Sigmoid colon (tissue), 4 donors: ENCODE measurements around the gene EVL.

Source experiments
- POLR2A ChIP-seq, 2 donors: fragments of 450-650 bp; IDR thresholded peaks; one replicate each; pipeline ENCODE4 v1.6.1; 2016; ENCODE audit warnings: antibody characterized with exemption in 2 of 2, mild to moderate bottlenecking in 2 of 2, moderate library complexity in 2 of 2
- POLR2AphosphoS5 ChIP-seq, 4 donors: sonication (generic); formaldehyde crosslinking; IDR thresholded peaks; one replicate each; pipeline ENCODE4 v1.6.1; 2017; ENCODE audit warnings: antibody characterized with exemption in 4 of 4
- TF ChIP-seq, protein P1 (sequence below), 4 experiments: fragments of 450-650 bp in 3 of 4; fragments of 200-600 bp in 1 of 4; IDR thresholded peaks; one replicate each; pipeline ENCODE4 v1.5.1; 2016 to 2019; ENCODE audit warnings: antibody characterized with exemption in 4 of 4, mild to moderate bottlenecking in 3 of 4, moderate library complexity in 2 of 4

DNA sequence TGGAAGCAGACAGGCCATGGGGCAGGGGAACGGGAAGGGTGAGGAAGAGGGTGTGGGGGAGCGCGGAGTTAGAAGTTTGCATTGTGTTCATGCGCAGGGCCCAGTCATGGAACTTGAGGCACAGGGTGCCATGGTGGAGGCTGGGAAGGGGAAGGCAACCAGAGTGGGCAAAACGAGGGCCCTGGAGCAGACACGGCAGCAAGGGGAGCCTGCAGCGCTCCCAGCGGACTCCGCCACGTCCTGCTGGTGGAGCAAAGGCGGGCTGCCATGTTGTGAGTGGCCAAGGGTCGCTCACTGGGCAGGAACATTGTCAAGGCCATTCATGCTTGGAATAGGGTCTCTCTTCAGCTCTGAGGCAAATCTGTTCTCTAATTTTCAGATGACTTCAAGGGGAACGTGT lies 73.7 kb downstream of the EVL start:
- TF ChIP-seq, protein P1, sequence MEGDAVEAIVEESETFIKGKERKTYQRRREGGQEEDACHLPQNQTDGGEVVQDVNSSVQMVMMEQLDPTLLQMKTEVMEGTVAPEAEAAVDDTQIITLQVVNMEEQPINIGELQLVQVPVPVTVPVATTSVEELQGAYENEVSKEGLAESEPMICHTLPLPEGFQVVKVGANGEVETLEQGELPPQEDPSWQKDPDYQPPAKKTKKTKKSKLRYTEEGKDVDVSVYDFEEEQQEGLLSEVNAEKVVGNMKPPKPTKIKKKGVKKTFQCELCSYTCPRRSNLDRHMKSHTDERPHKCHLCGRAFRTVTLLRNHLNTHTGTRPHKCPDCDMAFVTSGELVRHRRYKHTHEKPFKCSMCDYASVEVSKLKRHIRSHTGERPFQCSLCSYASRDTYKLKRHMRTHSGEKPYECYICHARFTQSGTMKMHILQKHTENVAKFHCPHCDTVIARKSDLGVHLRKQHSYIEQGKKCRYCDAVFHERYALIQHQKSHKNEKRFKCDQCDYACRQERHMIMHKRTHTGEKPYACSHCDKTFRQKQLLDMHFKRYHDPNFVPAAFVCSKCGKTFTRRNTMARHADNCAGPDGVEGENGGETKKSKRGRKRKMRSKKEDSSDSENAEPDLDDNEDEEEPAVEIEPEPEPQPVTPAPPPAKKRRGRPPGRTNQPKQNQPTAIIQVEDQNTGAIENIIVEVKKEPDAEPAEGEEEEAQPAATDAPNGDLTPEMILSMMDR (IDR thresholded peaks at IDR 0.05) = no peak
- no peak for TF ChIP-seq POLR2A (IDR thresholded peaks at IDR 0.05)
- no peak for TF ChIP-seq POLR2AphosphoS5 (IDR thresholded peaks at IDR 0.05)
